SHP77 treated with DMSO at 0.1 percent for 48 hours (cell line): ENCODE results near the gene ZRANB1.

Source experiments
- DNase-seq: peaks from one replicate; lab custom pipeline; 2025; lab: John Stamatoyannopoulos, UW

ZRANB1 gene

GRCh38 chr10:124921261-124921660 is 20.7 kb upstream of the ZRANB1 start:
- DNase-seq, result no peak

GRCh38 chr10:124923684-124924083 is 18.2 kb upstream of the ZRANB1 start:
- no peak for DNase-seq

- DNase-seq, result no peak
Measured at GRCh38 chr10:124926548-124926947, 15.4 kb upstream of the ZRANB1 start.

- DNase-seq, result no peak
Measured at GRCh38 chr10:124928087-124928486, 13.8 kb upstream of the ZRANB1 start.

GRCh38 chr10:124928545-124928944 is 13.4 kb upstream of the ZRANB1 start:
- no peak for DNase-seq

- DNase-seq, result no peak
Measured at GRCh38 chr10:124935946-124936345, 6.0 kb upstream of the ZRANB1 start.

GRCh38 chr10:124936813-124937212 is 5.1 kb upstream of the ZRANB1 start:
- DNase-seq, result no peak

- DNase-seq, result no peak
Measured at GRCh38 chr10:124939290-124939689, 2.6 kb upstream of the ZRANB1 start.

- DNase-seq, result no peak
Measured at GRCh38 chr10:124942317-124943169, 620 bp downstream of the ZRANB1 start.

- no peak for DNase-seq
Measured at GRCh38 chr10:124943301-124944092, 1.6 kb downstream of the ZRANB1 start.

GRCh38 chr10:124944982-124945381 is 3.1 kb downstream of the ZRANB1 start:
- DNase-seq, result no peak

GRCh38 chr10:124946945-124947344 is 5.0 kb downstream of the ZRANB1 start:
- peak; percentile 61 for DNase-seq

GRCh38 chr10:124949543-124949942 is 7.6 kb downstream of the ZRANB1 start:
- DNase-seq, result no peak

GRCh38 chr10:124952123-124952522 is 10.2 kb downstream of the ZRANB1 start:
- no peak for DNase-seq

- no peak for DNase-seq
Measured at GRCh38 chr10:124953421-124953820, 11.5 kb downstream of the ZRANB1 start.

GRCh38 chr10:124955243-124955642 is 13.3 kb downstream of the ZRANB1 start:
- DNase-seq, result no peak

- no peak for DNase-seq
Measured at GRCh38 chr10:124955868-124956267, 13.9 kb downstream of the ZRANB1 start.

GRCh38 chr10:124956764-124957163 is 14.8 kb downstream of the ZRANB1 start:
- DNase-seq, result no peak

GRCh38 chr10:124957404-124957947 is 15.6 kb downstream of the ZRANB1 start:
- no peak for DNase-seq

GRCh38 chr10:124959564-124959963 is 17.6 kb downstream of the ZRANB1 start:
- no peak for DNase-seq

- no peak for DNase-seq
Measured at GRCh38 chr10:124961248-124961570, 19.3 kb downstream of the ZRANB1 start.

GRCh38 chr10:124962421-124962820 is 20.5 kb downstream of the ZRANB1 start:
- no peak for DNase-seq
